ENCODE measurements around the gene PIK3R3.

Gene PIK3R3

GRCh38 chr1:46008585-46008984 lies 123.8 kb downstream of the PIK3R3 start:
- Histone ChIP-seq H3K27me3 (ENCODE audit: control insufficient read depth, insufficient read depth, low read length) (no peaks in the 10 kb centered on the region), H3K9me3 (ENCODE audit: control insufficient read depth, insufficient read depth, low read length) (no peaks in the 10 kb centered on the region), H3K36me3 (ENCODE audit: control insufficient read depth, insufficient read depth, low read length) (peaks cover 3% of the 10 kb centered on the region; the same call in 1 of the 2 replicates), H3K27ac (ENCODE audit: low read length) (no peak overlapping the region), H3K4me3 (ENCODE audit: low read length) (no peak overlapping the region), H3K4me1 (ENCODE audit: control insufficient read depth, insufficient read depth, low read length) (no peaks in the 10 kb centered on the region)
- no peak for DNase-seq (ENCODE audit: low read depth, low spot score)

DNA sequence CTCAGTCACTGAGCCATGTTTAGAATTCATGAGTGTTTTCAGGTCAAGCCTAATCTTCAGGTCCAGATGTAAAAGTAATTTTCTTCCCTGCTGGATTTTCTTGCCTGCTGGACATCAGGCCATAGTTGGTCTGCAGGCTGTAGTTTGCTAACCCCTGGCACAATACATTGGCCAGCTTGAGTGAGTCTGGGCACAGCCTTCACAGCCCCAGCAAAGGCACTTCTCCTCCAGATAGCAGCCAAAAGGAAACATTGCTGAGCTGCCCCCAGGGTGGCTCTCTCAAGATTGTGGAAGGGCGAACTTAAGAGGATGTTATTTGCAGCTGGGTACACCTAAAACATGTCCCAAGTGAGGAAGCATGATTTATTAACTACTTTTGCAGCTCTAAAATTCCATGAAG lies 126.8 kb downstream of the PIK3R3 start:
- no peaks in the 10 kb centered on the region for H3K9me3 ChIP-seq (ENCODE audit: control insufficient read depth, insufficient read depth, low read length)
- H3K4me3 ChIP-seq (ENCODE audit: low read length): no peak overlapping the region
- no CpG with 5 or more reads among the region's 1 CpG for WGBS (ENCODE audit: insufficient coverage, insufficient read length)
- H3K36me3 ChIP-seq (ENCODE audit: control insufficient read depth, insufficient read depth, low read length): peaks cover 3% of the 10 kb centered on the region; the same call in 1 of the 2 replicates
- DNase-seq (ENCODE audit: low read depth, low spot score): no peak
- H3K4me1 ChIP-seq (ENCODE audit: control insufficient read depth, insufficient read depth, low read length): no peaks in the 10 kb centered on the region
- H3K27ac ChIP-seq (ENCODE audit: low read length): no peak overlapping the region
- H3K27me3 ChIP-seq (ENCODE audit: control insufficient read depth, insufficient read depth, low read length): no peaks in the 10 kb centered on the region

GRCh38 chr1:46004492-46004891 lies 127.9 kb downstream of the PIK3R3 start:
- H3K36me3 ChIP-seq (ENCODE audit: control insufficient read depth, insufficient read depth, low read length): peaks cover 3% of the 10 kb centered on the region; the same call in 1 of the 2 replicates
- H3K4me1 ChIP-seq (ENCODE audit: control insufficient read depth, insufficient read depth, low read length): no peaks in the 10 kb centered on the region
- H3K4me3 ChIP-seq (ENCODE audit: low read length): no peak overlapping the region
- no peak overlapping the region for H3K27ac ChIP-seq (ENCODE audit: low read length)
- H3K27me3 ChIP-seq (ENCODE audit: control insufficient read depth, insufficient read depth, low read length): no peaks in the 10 kb centered on the region
- WGBS (ENCODE audit: insufficient coverage, insufficient read length): no CpG with 5 or more reads among the region's 1 CpG
- DNase-seq (ENCODE audit: low read depth, low spot score): no peak
- no peaks in the 10 kb centered on the region for H3K9me3 ChIP-seq (ENCODE audit: control insufficient read depth, insufficient read depth, low read length)

DNA sequence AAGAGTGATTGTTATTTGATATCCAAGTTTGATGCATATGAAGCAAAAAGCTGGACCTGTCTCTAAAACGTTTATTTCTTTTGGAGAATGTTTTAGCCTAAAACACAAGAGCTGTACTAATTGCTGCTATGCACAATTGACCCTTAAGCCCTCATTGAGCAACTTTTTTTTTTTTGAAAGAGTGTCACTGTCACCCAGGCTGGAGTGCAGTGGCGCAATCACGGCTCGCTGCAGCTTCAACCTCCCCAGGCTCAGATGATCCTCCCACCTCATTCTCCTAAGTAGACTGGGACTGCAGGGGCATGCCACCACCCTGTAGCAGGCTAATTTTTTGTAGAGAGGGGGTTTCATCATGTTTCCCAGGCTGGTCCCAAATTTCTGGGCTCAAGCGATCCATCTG lies 129.1 kb downstream of the PIK3R3 start:
- H3K27ac ChIP-seq (ENCODE audit: low read length): no peak overlapping the region
- no peaks in the 10 kb centered on the region for H3K4me1 ChIP-seq (ENCODE audit: control insufficient read depth, insufficient read depth, low read length)
- H3K4me3 ChIP-seq (ENCODE audit: low read length): no peak overlapping the region
- H3K9me3 ChIP-seq (ENCODE audit: control insufficient read depth, insufficient read depth, low read length): no peaks in the 10 kb centered on the region
- WGBS (ENCODE audit: insufficient coverage, insufficient read length): no CpG with 5 or more reads among the region's 5 CpGs
- no peaks in the 10 kb centered on the region for H3K27me3 ChIP-seq (ENCODE audit: control insufficient read depth, insufficient read depth, low read length)
- H3K36me3 ChIP-seq (ENCODE audit: control insufficient read depth, insufficient read depth, low read length): peaks cover 1% of the 10 kb centered on the region; the same call in 1 of the 2 replicates
- DNase-seq (ENCODE audit: low read depth, low spot score): no peak

DNA sequence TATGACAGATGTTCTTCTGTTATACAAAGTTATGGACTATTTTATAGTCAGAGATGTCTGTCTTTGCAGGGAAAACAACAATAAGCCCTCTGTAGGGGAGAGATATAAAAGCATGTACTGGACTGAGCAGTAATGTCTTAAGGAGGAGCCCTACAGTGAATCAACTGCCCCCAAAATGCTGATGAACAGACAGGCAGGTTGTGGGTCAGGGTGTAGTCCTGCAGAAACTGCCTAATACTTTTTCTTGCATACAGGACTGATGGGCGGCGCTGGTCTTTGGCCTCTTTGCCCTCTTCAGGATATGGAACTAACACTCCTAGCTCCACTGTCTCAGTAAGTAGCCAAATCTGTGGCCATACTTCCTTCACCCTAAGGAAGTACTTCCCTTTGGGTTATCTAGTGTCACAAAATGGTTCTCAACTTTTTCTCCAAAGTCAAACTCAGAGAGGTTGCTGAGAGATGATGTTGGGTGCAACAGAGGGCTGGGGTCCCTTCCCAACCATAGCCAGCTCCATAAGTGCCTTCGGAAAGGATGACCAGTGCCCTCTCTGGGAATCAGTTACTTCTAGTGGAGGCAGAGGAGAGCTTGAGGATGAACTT lies 129.8 kb downstream of the PIK3R3 start:
- no peaks in the 10 kb centered on the region for H3K9me3 ChIP-seq (ENCODE audit: control insufficient read depth, insufficient read depth, low read length)
- H3K4me1 ChIP-seq (ENCODE audit: control insufficient read depth, insufficient read depth, low read length): no peaks in the 10 kb centered on the region
- H3K27me3 ChIP-seq (ENCODE audit: control insufficient read depth, insufficient read depth, low read length): no peaks in the 10 kb centered on the region
- no CpG with 5 or more reads among the region's 3 CpGs for WGBS (ENCODE audit: insufficient coverage, insufficient read length)
- H3K27ac ChIP-seq (ENCODE audit: low read length): no peak overlapping the region
- DNase-seq (ENCODE audit: low read depth, low spot score): no peak
- H3K4me3 ChIP-seq (ENCODE audit: low read length): no peak overlapping the region
- no peaks in the 10 kb centered on the region; the same call in 1 of the 2 replicates for H3K36me3 ChIP-seq (ENCODE audit: control insufficient read depth, insufficient read depth, low read length)

DNA sequence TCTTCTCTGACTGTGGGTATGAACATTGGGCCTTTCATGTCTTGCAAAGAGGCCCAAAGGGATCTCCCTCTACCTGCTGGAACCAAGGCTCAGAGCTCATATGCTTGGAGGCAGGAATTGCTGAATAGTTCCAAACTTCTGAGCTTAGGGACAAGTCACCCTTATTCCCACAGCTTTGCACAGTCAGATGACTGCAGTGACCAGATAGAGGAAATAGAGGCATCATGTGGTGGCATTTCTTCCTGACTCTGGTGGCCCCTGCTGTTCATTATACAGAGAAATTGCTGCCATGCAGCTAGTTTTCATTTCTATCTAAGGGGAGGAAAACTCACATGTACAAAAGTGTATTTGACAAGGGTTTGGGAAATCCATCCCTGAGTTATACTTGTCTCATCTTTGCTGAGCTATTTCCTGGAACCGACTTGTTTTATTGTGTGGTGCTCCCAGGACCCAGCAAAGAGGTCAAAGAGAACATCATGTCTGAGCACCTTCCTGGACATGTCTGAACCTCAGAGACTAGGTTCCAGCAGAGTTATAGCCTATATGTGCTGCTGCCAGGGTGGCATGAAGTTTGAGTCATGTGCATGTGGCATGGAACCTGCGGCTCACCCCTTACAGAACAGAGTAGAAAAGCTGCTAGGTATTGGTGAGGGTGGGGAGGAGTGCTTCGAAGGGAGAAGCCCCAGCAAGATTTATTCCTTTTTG lies 131.2 kb downstream of the PIK3R3 start:
- Histone ChIP-seq H3K27me3 (ENCODE audit: control insufficient read depth, insufficient read depth, low read length) (no peaks in the 10 kb centered on the region), H3K4me3 (ENCODE audit: low read length) (no peak overlapping the region), H3K4me1 (ENCODE audit: control insufficient read depth, insufficient read depth, low read length) (no peaks in the 10 kb centered on the region), H3K27ac (ENCODE audit: low read length) (no peak overlapping the region), H3K9me3 (ENCODE audit: control insufficient read depth, insufficient read depth, low read length) (no peaks in the 10 kb centered on the region), H3K36me3 (ENCODE audit: control insufficient read depth, insufficient read depth, low read length) (no peaks in the 10 kb centered on the region)
- WGBS (ENCODE audit: insufficient coverage, insufficient read length): no CpG with 5 or more reads among the region's 3 CpGs
- no peak for DNase-seq (ENCODE audit: low read depth, low spot score)

DNA sequence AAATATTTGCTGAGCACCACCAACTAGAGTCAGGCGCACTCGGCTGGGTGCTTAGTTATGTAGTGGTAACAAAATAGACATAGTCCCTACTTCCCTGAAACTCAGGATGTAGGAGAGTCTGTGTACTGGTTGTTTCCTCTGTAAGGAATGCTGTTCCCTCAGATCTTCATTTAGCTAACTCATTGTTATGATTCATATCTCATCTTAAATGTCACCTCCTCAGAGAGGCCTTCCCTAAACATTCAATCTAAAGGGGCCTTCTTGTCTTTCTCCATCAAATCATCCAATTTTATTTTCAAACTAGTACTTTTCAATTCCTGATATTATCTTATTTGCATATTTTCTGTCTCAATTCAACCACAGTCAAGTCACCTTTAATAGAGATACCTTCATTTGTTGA lies 132.9 kb downstream of the PIK3R3 start:
- Histone ChIP-seq H3K4me3 (ENCODE audit: low read length) (no peak overlapping the region), H3K36me3 (ENCODE audit: control insufficient read depth, insufficient read depth, low read length) (no peaks in the 10 kb centered on the region), H3K4me1 (ENCODE audit: control insufficient read depth, insufficient read depth, low read length) (no peaks in the 10 kb centered on the region), H3K27ac (ENCODE audit: low read length) (no peak overlapping the region), H3K9me3 (ENCODE audit: control insufficient read depth, insufficient read depth, low read length) (no peaks in the 10 kb centered on the region), H3K27me3 (ENCODE audit: control insufficient read depth, insufficient read depth, low read length) (no peaks in the 10 kb centered on the region)
- no peak for DNase-seq (ENCODE audit: low read depth, low spot score)
- no CpG with 5 or more reads among the region's 2 CpGs for WGBS (ENCODE audit: insufficient coverage, insufficient read length)

GRCh38 chr1:45998020-45998617 lies 134.3 kb downstream of the PIK3R3 start:
- no CpG with 5 or more reads among the region's 3 CpGs for WGBS (ENCODE audit: insufficient coverage, insufficient read length)
- no peaks in the 10 kb centered on the region for H3K36me3 ChIP-seq (ENCODE audit: control insufficient read depth, insufficient read depth, low read length)
- H3K4me1 ChIP-seq (ENCODE audit: control insufficient read depth, insufficient read depth, low read length): no peaks in the 10 kb centered on the region
- no peaks in the 10 kb centered on the region for H3K9me3 ChIP-seq (ENCODE audit: control insufficient read depth, insufficient read depth, low read length)
- H3K27ac ChIP-seq (ENCODE audit: low read length): no peak overlapping the region
- no peak for DNase-seq (ENCODE audit: low read depth, low spot score)
- no peak overlapping the region for H3K4me3 ChIP-seq (ENCODE audit: low read length)
- no peaks in the 10 kb centered on the region for H3K27me3 ChIP-seq (ENCODE audit: control insufficient read depth, insufficient read depth, low read length)

DNA sequence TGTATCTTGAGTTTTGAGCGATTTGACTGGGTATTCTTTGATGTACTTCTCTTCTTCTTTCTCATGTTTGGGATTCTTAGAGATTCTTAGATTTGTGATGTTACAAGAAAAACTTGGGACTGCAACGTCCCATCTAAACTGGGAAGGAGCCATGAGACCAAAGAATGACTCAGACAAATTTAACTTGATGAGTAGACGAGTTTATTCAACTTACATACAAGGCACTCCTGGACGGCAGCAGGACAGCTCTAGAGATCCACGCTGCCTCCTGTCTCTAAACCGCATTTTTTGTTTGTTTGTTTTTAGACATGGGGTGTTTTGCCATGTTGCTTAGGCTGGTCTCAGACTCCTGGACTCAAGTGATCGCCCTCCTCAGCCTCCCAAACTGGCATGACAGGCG lies 137.1 kb downstream of the PIK3R3 start:
- no peak overlapping the region for H3K4me3 ChIP-seq (ENCODE audit: low read length)
- H3K4me1 ChIP-seq (ENCODE audit: control insufficient read depth, insufficient read depth, low read length): no peaks in the 10 kb centered on the region
- no peaks in the 10 kb centered on the region for H3K27me3 ChIP-seq (ENCODE audit: control insufficient read depth, insufficient read depth, low read length)
- H3K9me3 ChIP-seq (ENCODE audit: control insufficient read depth, insufficient read depth, low read length): no peaks in the 10 kb centered on the region
- no CpG with 5 or more reads among the region's 8 CpGs for WGBS (ENCODE audit: insufficient coverage, insufficient read length)
- H3K27ac ChIP-seq (ENCODE audit: low read length): no peak overlapping the region
- no peaks in the 10 kb centered on the region for H3K36me3 ChIP-seq (ENCODE audit: control insufficient read depth, insufficient read depth, low read length)
- no peak for DNase-seq (ENCODE audit: low read depth, low spot score)

DNA sequence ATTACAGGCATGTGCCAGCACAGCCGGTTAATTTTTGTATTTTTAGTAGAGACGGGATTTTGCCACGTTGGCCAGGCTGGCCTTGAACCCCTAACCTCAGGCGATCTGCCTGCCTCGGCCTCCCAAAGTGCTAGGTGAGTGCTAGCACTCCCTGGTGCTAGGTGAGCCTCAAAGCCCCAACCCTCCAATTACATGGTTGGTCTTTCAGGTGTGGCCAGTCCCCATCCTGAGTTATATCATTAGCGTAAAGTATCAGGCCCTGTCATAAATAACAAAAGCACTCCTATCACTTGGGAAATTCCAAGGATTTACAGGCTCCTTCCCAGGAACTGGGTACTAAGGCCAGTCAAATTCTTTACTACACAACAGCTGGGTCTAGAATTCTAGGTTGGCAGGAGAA lies 138.0 kb downstream of the PIK3R3 start:
- H3K4me1 ChIP-seq (ENCODE audit: control insufficient read depth, insufficient read depth, low read length): no peaks in the 10 kb centered on the region
- H3K27ac ChIP-seq (ENCODE audit: low read length): no peak overlapping the region
- no peak for DNase-seq (ENCODE audit: low read depth, low spot score)
- H3K9me3 ChIP-seq (ENCODE audit: control insufficient read depth, insufficient read depth, low read length): no peaks in the 10 kb centered on the region
- no CpG with 5 or more reads among the region's 6 CpGs for WGBS (ENCODE audit: insufficient coverage, insufficient read length)
- H3K27me3 ChIP-seq (ENCODE audit: control insufficient read depth, insufficient read depth, low read length): no peaks in the 10 kb centered on the region
- no peak overlapping the region for H3K4me3 ChIP-seq (ENCODE audit: low read length)
- no peaks in the 10 kb centered on the region for H3K36me3 ChIP-seq (ENCODE audit: control insufficient read depth, insufficient read depth, low read length)

Measured in iPS DF 6.9 (cell line).